Psoas muscle (tissue), 8 donors: ENCODE results near the gene NPHS1. TPM values are rescaled to one million over a fixed set of nuclear protein-coding genes. Genes with fewer than 3 reads are reported as not detected.

Experiments used
- ATAC-seq, 4 donors: fragments of 200-7000 bp; cut with Tn5 transposase; one replicate each; pipeline ENCODE4 v1.9.1; 2020; ENCODE audit warnings: moderate library complexity in 3 of 4, mild to moderate bottlenecking in 2 of 4
- DNase-seq, 2 donors: peaks; one replicate each; pipeline ENCODE4 v3.0.0-alpha.2; 2020
- H3K27ac ChIP-seq: fragments of 200-600 bp; one replicate; pipeline ENCODE4 v1.8.0; 2022
- H3K27me3 ChIP-seq, 3 donors: fragments of 200-600 bp in 1 of 3; one replicate each; pipeline versions ENCODE4 v1.6.1 to v1.8.0; 2013 to 2022; ENCODE audit warnings: low read length in 2 of 3, mild to moderate bottlenecking in 2 of 3, moderate library complexity in 1 of 3; ENCODE audit not compliant: insufficient read depth in 3 of 3
- H3K36me3 ChIP-seq, 2 donors: fragments of 200-600 bp in 1 of 2; one replicate each; pipeline versions ENCODE4 v1.6.1 to v1.8.0; 2013 to 2022; ENCODE audit warnings: low read depth in 1 of 2, mild to moderate bottlenecking in 1 of 2, moderate library complexity in 1 of 2; ENCODE audit not compliant: insufficient read depth in 1 of 2
- H3K4me1 ChIP-seq: fragments of 200-600 bp; one replicate; pipeline ENCODE4 v1.8.0; 2022
- H3K4me3 ChIP-seq: fragments of 200-600 bp; one replicate; pipeline ENCODE4 v1.8.0; 2022; ENCODE audit warnings: mild to moderate bottlenecking
- H3K9me3 ChIP-seq: fragments of 200-600 bp; one replicate; pipeline ENCODE4 v1.8.0; 2022
- CTCF ChIP-seq: fragments of 200-600 bp; IDR thresholded peaks from one replicate; pipeline ENCODE4 v1.8.0; 2022; ENCODE audit warnings: antibody characterized with exemption
- WGBS, 3 donors: extraction: QIAGEN DNeasy Blood & Tissue Kit; methylation state at CpG; one replicate each; pipeline versions ENCODE4 v1.1.6 to v1.1.7; 2013; 5-methylcytosine and 5-hydroxymethylcytosine counted together
- intact Hi-C, 2 donors: fragments of 100-400 bp; cut with DNase I; formaldehyde crosslinking; loops; one replicate each; pipeline versions ENCODE4 v1.11.0 to v1.14.2; 2022
- polyA plus RNA-seq, 3 donors: library from polyadenylated mRNA; stranded (reverse); fragments of 200-250 nt; gene quantifications; one replicate each; pipeline ENCODE4 v1.2.3, GENCODE V29; 2013
- total RNA-seq, 4 donors: library from RNA; stranded (reverse); fragmentation: NEBNext Ultra II Directional in 2 of 4; extraction: Animal tissue kit (Norgen Biotek cat#: 25700) in 2 of 4; gene quantifications; one replicate each; pipeline versions ENCODE4 v1.2.1 to v1.2.4, GENCODE V29; 2021 to 2023
- donor health status: healthy with polysubstance abuse.
- donor health status: DM: no; HTN: no; CAD: no; lungs with moderate emphysema.
- donor health status: Bipolar disorder and iron deficiency.
- donor health status: healthy.
- donor health status: DM: yes; HTN: yes; CAD: no.
- donor health status: DM: no; HTN: no; CAD: no.
- donor health status: DM: no; HTN: no; CAD: no.
- donor health status: DM: yes; HTN: yes; CAD: no.

Gene NPHS1
- total and polyA plus RNA-seq, 7 donors = not detected

GRCh38 chr19:35882114-35882832, 30.0 kb upstream of the NPHS1 start:
- ATAC-seq = peak in 1 of 4 donors; percentile 63
- WGBS, 3 donors = 21 to 24% (median 21%) methylated on average over 8 of the region's 8 CpGs
- peak; percentile 54 for TF ChIP-seq CTCF
- Histone ChIP-seq H3K27me3 (peaks cover 0 to 21% (median 5%) of the 10 kb centered on the region in 3 donors), H3K9me3 (no peaks in the 10 kb centered on the region), H3K4me1 (no peaks in the 10 kb centered on the region), H3K36me3 (peaks cover 0 to under 1% of the 10 kb centered on the region in 2 donors), H3K4me3 (no peak overlapping the region), H3K27ac (no peak overlapping the region)
- no peak for DNase-seq
- intact Hi-C loops = loop anchor here in 1 of 2 donors (1.0 kb wide), 1 partner anchor 49 kb away; no protein-coding TSS in a partner anchor

- Histone ChIP-seq H3K36me3 (no peaks in the 10 kb centered on the region), H3K4me3 (no peak overlapping the region), H3K4me1 (no peaks in the 10 kb centered on the region), H3K9me3 (no peaks in the 10 kb centered on the region), H3K27ac (no peak overlapping the region), H3K27me3 (peaks cover 0 to 23% (median 5%) of the 10 kb centered on the region in 3 donors)
- WGBS, 3 donors = 0 to 1% (median 1%) methylated on average over 28 of the region's 28 CpGs
- DNase-seq (peak; percentile 92 to 94), ATAC-seq (peak; percentile 90 to 98 (median 95))
- no peak for TF ChIP-seq CTCF
- intact Hi-C loops = no loop called here
Observed at GRCh38 chr19:35879770-35880317, 27.5 kb upstream of the NPHS1 start.

GRCh38 chr19:35879068-35879467, 26.8 kb upstream of the NPHS1 start:
- H3K27ac ChIP-seq = no peak overlapping the region
- 41 to 54% (median 49%) methylated on average over 20 to 23 of the region's 23 CpGs for WGBS, 3 donors
- H3K4me3 ChIP-seq = no peak overlapping the region
- no peak for ATAC-seq
- H3K27me3 ChIP-seq = peaks cover 0 to 23% (median 5%) of the 10 kb centered on the region in 3 donors
- intact Hi-C loops = no loop called here
- H3K4me1 ChIP-seq = no peaks in the 10 kb centered on the region
- H3K36me3 ChIP-seq = no peaks in the 10 kb centered on the region
- no peak for DNase-seq
- H3K9me3 ChIP-seq = no peaks in the 10 kb centered on the region
- TF ChIP-seq CTCF = no peak

- Histone ChIP-seq H3K27me3 (peaks cover 0 to 49% (median 18%) of the 10 kb centered on the region in 3 donors), H3K36me3 (no peaks in the 10 kb centered on the region), H3K4me3 (no peak overlapping the region), H3K27ac (no peak overlapping the region), H3K9me3 (no peaks in the 10 kb centered on the region), H3K4me1 (peaks cover 3% of the 10 kb centered on the region)
- DNase-seq (no peak), ATAC-seq (no peak)
- TF ChIP-seq CTCF = no peak
- intact Hi-C loops = no loop called here
- WGBS, 3 donors = 92 to 98% (median 93%) methylated on average over 25 to 32 of the region's 32 CpGs
Observed at GRCh38 chr19:35874392-35874930, 22.2 kb upstream of the NPHS1 start.
